Measurements from ENCODE around the gene JAM2.

DNA sequence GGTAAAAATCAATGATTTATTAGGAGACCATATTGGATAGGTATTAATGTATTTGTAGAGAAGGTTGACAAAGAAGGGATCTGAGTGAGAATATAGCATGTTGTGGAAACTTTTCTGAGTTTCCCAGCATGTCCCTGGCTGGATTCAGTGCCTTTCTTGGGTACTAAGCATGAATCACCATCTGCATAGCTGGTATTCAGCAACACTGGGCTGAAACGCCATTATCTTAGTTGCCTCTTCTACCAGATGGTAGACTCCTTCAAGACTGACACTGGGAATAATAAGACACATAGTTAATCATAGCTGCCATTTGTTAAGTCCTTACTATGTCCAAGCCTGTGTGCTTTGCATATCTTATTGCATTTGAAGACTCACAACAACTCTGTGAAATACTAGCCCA is 50.2 kb downstream of the JAM2 start:
- TF ChIP-seq REST (IDR thresholded peaks at IDR 0.05; ENCODE audit: low read depth), result no peak
- no peak for TF ChIP-seq POLR2A (IDR thresholded peaks at IDR 0.05; ENCODE audit: borderline replicate concordance, extremely low read depth, insufficient read depth, insufficient read length)
- no peak for TF ChIP-seq SRF (IDR thresholded peaks at IDR 0.05; ENCODE audit: low read depth)
- no peak for TF ChIP-seq CTCF (IDR thresholded peaks at IDR 0.05 in 2 of 3, conservative IDR thresholded peaks at IDR 0.05 in 1 of 3; ENCODE audit: borderline replicate concordance in 1 of 3, insufficient read depth in 1 of 3, low read depth in 2 of 3, low read length in 2 of 3)
- no peak for TF ChIP-seq TCF7L2 (IDR thresholded peaks at IDR 0.05; ENCODE audit: borderline replicate concordance, extremely low read depth, insufficient read depth, insufficient read length)
- TF ChIP-seq EGR1 (IDR thresholded peaks at IDR 0.05; ENCODE audit: low read depth), result no peak
- TF ChIP-seq ZNF274 (IDR thresholded peaks at IDR 0.05; ENCODE audit: low read depth, low read length), result no peak
- no peak for TF ChIP-seq SP1 (IDR thresholded peaks at IDR 0.05; ENCODE audit: low read depth)

Data from HCT116 (cell line).